PC-9 (cell line): ENCODE data around the gene RALGPS1.

ENCODE experiments used
- CTCF ChIP-seq: fragments of 200-600 bp; sonication (generic); conservative IDR thresholded peaks from 2 replicates; pipeline ENCODE4 v1.6.1; 2017; ENCODE audit warnings: mixed run types, antibody characterized with exemption, mild to moderate bottlenecking, moderate library complexity
- EZH2 ChIP-seq: fragments of 200-600 bp; sonication (generic); IDR thresholded peaks from 2 replicates; pipeline ENCODE4 v1.8.0; 2017; ENCODE audit warnings: antibody characterized with exemption, low read depth

- TF ChIP-seq CTCF, result peak; percentile 37; the same call in 1 of the 2 replicates
- TF ChIP-seq EZH2, result no peak
Observed at GRCh38 chr9:126893079-126893478, 21.5 kb upstream of the RALGPS1 start.
